ACHN (cell line): ENCODE measurements around the gene CALCR.

Experiments
- DNase-seq: peaks from one replicate; pipeline ENCODE4 v3.0.0-alpha.2; 2015
- in situ Hi-C: cut with HindIII; loops from 2 replicates; pipeline ENCODE4 v1.10.0; 2017; ENCODE audit warnings: low sequenced_read_pairs, low pct_ligation_motif_present, low pct_unique_long_range_greater_than_20kb

The CALCR gene

GRCh38 chr7:93399642-93400041, 174.9 kb downstream of the CALCR start:
- no peak for DNase-seq
- in situ Hi-C loops, result no loop called here

- no peak for DNase-seq
- in situ Hi-C loops, result no loop called here
Measured at GRCh38 chr7:93392984-93393383, 181.5 kb downstream of the CALCR start.

GRCh38 chr7:93390660-93391059, 183.9 kb downstream of the CALCR start:
- no peak for DNase-seq
- in situ Hi-C loops, result no loop called here

- in situ Hi-C loops, result no loop called here
- no peak for DNase-seq
Measured at GRCh38 chr7:93382362-93382761, 192.2 kb downstream of the CALCR start.

- in situ Hi-C loops, result no loop called here
- no peak for DNase-seq
Measured at GRCh38 chr7:93378131-93378760, 196.3 kb downstream of the CALCR start.

GRCh38 chr7:93375603-93376002, 198.9 kb downstream of the CALCR start:
- DNase-seq, result no peak

More at GRCh38 chr7:93375603-93376002, 198.9 kb downstream of the CALCR start:
- in situ Hi-C loops, result no loop called here
